K562 (cell line): Measurements from ENCODE around the gene ATP13A2. TPM values are rescaled to one million over a fixed set of nuclear protein-coding genes. Genes with fewer than 3 reads are reported as not detected.

Experiments used
- ATAC-seq: fragments of 200-7000 bp; cut with Tn5 transposase; 3 replicates; pipeline ENCODE4 v1.9.1; 2020; ENCODE audit warnings: moderate library complexity
- BruUV-seq: library from RNA; stranded (reverse); fragments of 400-500 nt; replicated peaks from 2 replicates; lab custom pipeline; 2021; lab: Mats Ljungman, UMichigan
- CTCF ChIA-PET: fragments of 300-600 bp; formaldehyde crosslinking; extraction: SDS; loops from one replicate; lab custom pipeline; 2021; ENCODE audit warnings: low intra/inter-chr PET ratio; lab: Yijun Ruan, JAX
- POLR2A ChIA-PET: fragments of 300-600, 350-650 bp; sonication (Branson Sonifier 250); formaldehyde crosslinking; extraction: SDS; loops from one replicate; lab custom pipeline; 2021; ENCODE audit warnings: antibody characterized with exemption, inconsistent platforms; lab: Yijun Ruan, JAX
- DNase-seq, 4 experiments: peaks; one replicate each; pipeline versions ENCODE4 v3.0.0 to v3.0.0-alpha.2; 2011 to 2018; ENCODE audit warnings: low spot score in 3 of 4, mixed read lengths in 3 of 4; ENCODE audit errors: extremely low read depth in 1 of 4
- FAIRE-seq: peaks from 2 replicates; lab custom pipeline; 2011; peaks lifted over from hg19 to GRCh38; lab: Jason Lieb, UNC
- H2AFZ ChIP-seq: 2 replicates; pipeline ENCODE4 v1.6.0; 2011; ENCODE audit warnings: low read depth, low read length, control low read depth, inconsistent platforms
- H3K27ac ChIP-seq: fragments of 200-600 bp; 3 replicates; pipeline ENCODE4 v1.8.0; 2011; ENCODE audit warnings: low read depth, mild to moderate bottlenecking, control low read depth, inconsistent platforms, low read length, moderate library complexity, mixed read lengths; ENCODE audit errors: extremely low read depth
- H3K27me3 ChIP-seq, 2 experiments: fragments of 300-600 bp in 1 of 2; 2 replicates in 1 of 2; 3 replicates in 1 of 2; pipeline versions ENCODE4 v1.6.0 to v1.8.0; 2011; ENCODE audit warnings: inconsistent platforms in 2 of 2, low read length in 2 of 2, mild to moderate bottlenecking in 1 of 2, mixed read lengths in 1 of 2, moderate library complexity in 1 of 2; ENCODE audit not compliant: control insufficient read depth in 2 of 2, insufficient read depth in 2 of 2
- H3K36me3 ChIP-seq: fragments of 300-600 bp; 3 replicates; pipeline ENCODE4 v1.8.0; 2011; ENCODE audit warnings: mild to moderate bottlenecking, low read length, inconsistent platforms; ENCODE audit not compliant: control insufficient read depth, insufficient read depth
- H3K4me1 ChIP-seq, 2 experiments: fragments of 200-600 bp in 1 of 2; replicated peaks in 1 of 2; 2 replicates in 1 of 2; 3 replicates in 1 of 2; pipeline versions ENCODE4 v1.5.1 to v1.8.0; 2011; ENCODE audit warnings: inconsistent platforms in 2 of 2, low read length in 2 of 2, mild to moderate bottlenecking in 1 of 2, mixed read lengths in 1 of 2, moderate library complexity in 1 of 2; ENCODE audit not compliant: control insufficient read depth in 2 of 2, insufficient read depth in 2 of 2
- H3K4me2 ChIP-seq: 2 replicates; pipeline ENCODE4 v1.6.1; 2011; ENCODE audit warnings: low read length, control low read depth, inconsistent platforms, mixed read lengths; ENCODE audit not compliant: insufficient read depth
- H3K4me3 ChIP-seq: fragments of 200-600 bp; sonication (generic), shearing (Covaris generic); 2 replicates; pipeline ENCODE4 v1.5.1; 2016; ENCODE audit warnings: control low read depth, inconsistent platforms
- H3K79me2 ChIP-seq: fragments of 200-600 bp; 3 replicates; pipeline ENCODE4 v1.8.0; 2011; ENCODE audit warnings: low read length, inconsistent platforms; ENCODE audit not compliant: control insufficient read depth, insufficient read depth
- H3K9ac ChIP-seq, 2 experiments: 2 replicates each; pipeline versions ENCODE4 v1.6.0 to v1.6.1; 2011; ENCODE audit warnings: low read depth in 2 of 2, low read length in 2 of 2, control low read depth in 1 of 2, inconsistent platforms in 1 of 2, mild to moderate bottlenecking in 1 of 2, mixed read lengths in 1 of 2; ENCODE audit not compliant: insufficient read depth in 1 of 2
- H3K9me1 ChIP-seq: one replicate; pipeline ENCODE4 v1.6.0; 2011; ENCODE audit warnings: inconsistent platforms, mild to moderate bottlenecking, low read length, moderate library complexity; ENCODE audit not compliant: control insufficient read depth, insufficient read depth
- H3K9me3 ChIP-seq: replicated peaks from 2 replicates; pipeline ENCODE4 v1.5.1; 2011; ENCODE audit warnings: low read depth, low read length, inconsistent platforms; ENCODE audit not compliant: control insufficient read depth, insufficient read depth
- H4K20me1 ChIP-seq: replicated peaks from 2 replicates; pipeline ENCODE4 v1.6.1; 2011; ENCODE audit warnings: low read length, inconsistent platforms, mixed read lengths; ENCODE audit not compliant: control insufficient read depth, insufficient read depth
- ARHGAP35 ChIP-seq: fragments of 450-650 bp; IDR thresholded peaks from 2 replicates; pipeline ENCODE4 v1.6.1; 2018; ENCODE audit not compliant: partially characterized antibody
- BDP1 ChIP-seq: IDR thresholded peaks from 3 replicates; pipeline ENCODE4 v1.6.1; 2011; ENCODE audit not compliant: insufficient read length, insufficient read depth
- CHD1 ChIP-seq: fragments of 200-600 bp; sonication (generic); IDR thresholded peaks from one replicate; pipeline ENCODE4 v1.6.1; 2012; ENCODE audit warnings: mild to moderate bottlenecking, moderate library complexity, low read length, inconsistent platforms
- DDX20 ChIP-seq: fragments of 450-650 bp; IDR thresholded peaks from 2 replicates; pipeline ENCODE4 v1.6.1; 2016; ENCODE audit warnings: missing genetic modification characterization, low read depth, mild to moderate bottlenecking, missing compliant biosample characterization, moderate library complexity
- E2F3 ChIP-seq: fragments of 250-450 bp; sonication (Bioruptor Pico); IDR thresholded peaks from 2 replicates; pipeline ENCODE4 v1.4.0; 2020; ENCODE audit warnings: mild to moderate bottlenecking
- EHMT2 ChIP-seq: fragments of 450-650 bp; IDR thresholded peaks from 2 replicates; pipeline ENCODE4 v1.6.1; 2018; ENCODE audit warnings: antibody characterized with exemption
- EWSR1 ChIP-seq: fragments of 450-650 bp; IDR thresholded peaks from 2 replicates; pipeline ENCODE4 v1.6.1; 2018; ENCODE audit warnings: borderline replicate concordance, mild to moderate bottlenecking, low read depth, moderate library complexity; ENCODE audit not compliant: partially characterized antibody
- FOXK1 ChIP-seq: sonication (generic); formaldehyde crosslinking; IDR thresholded peaks from 2 replicates; pipeline ENCODE4 v1.8.0; 2022; ENCODE audit warnings: missing genetic modification reagents, mild to moderate bottlenecking, borderline replicate concordance
- IRF1 ChIP-seq: sonication (generic); formaldehyde crosslinking; IDR thresholded peaks from 2 replicates; pipeline ENCODE4 v1.8.0; 2022; ENCODE audit warnings: missing genetic modification reagents, mild to moderate bottlenecking, borderline replicate concordance
- PHF8 ChIP-seq: fragments of 200-600 bp; sonication (generic); IDR thresholded peaks from 2 replicates; pipeline ENCODE4 v1.6.1; 2012; ENCODE audit warnings: mixed run types, mild to moderate bottlenecking, inconsistent platforms, low read length, moderate library complexity, borderline replicate concordance
- PRMT5 ChIP-seq: sonication (generic); formaldehyde crosslinking; IDR thresholded peaks from 2 replicates; pipeline ENCODE4 v1.5.0; 2020; ENCODE audit warnings: missing genetic modification reagents
- RBM22 ChIP-seq: fragments of 200-400 bp; formaldehyde crosslinking; IDR thresholded peaks from 2 replicates; pipeline ENCODE4 v1.6.1; 2018; ENCODE audit warnings: low read length, low read depth; ENCODE audit not compliant: poor library complexity, severe bottlenecking
- RUNX1 ChIP-seq: sonication (generic); IDR thresholded peaks from 2 replicates; pipeline ENCODE4 v1.6.1; 2016; ENCODE audit warnings: antibody characterized with exemption, low read depth
- SAP30 ChIP-seq: fragments of 200-600 bp; sonication (generic); IDR thresholded peaks from 2 replicates; pipeline ENCODE4 v1.6.1; 2012; ENCODE audit warnings: borderline replicate concordance, low read depth, mild to moderate bottlenecking, moderate library complexity, low read length, control low read depth, inconsistent platforms; ENCODE audit not compliant: insufficient read depth, poor library complexity, severe bottlenecking
- SIN3A ChIP-seq, 2 experiments: fragments of 150-350 bp in 1 of 2; IDR thresholded peaks; 2 replicates each; pipeline ENCODE4 v1.6.1; 2011 to 2016; ENCODE audit warnings: borderline replicate concordance in 2 of 2, low read depth in 2 of 2, low read length in 2 of 2, mild to moderate bottlenecking in 2 of 2, moderate library complexity in 2 of 2; ENCODE audit not compliant: control insufficient read depth in 1 of 2
- SP2 ChIP-seq: IDR thresholded peaks from 2 replicates; pipeline ENCODE4 v1.6.1; 2011; ENCODE audit warnings: mild to moderate bottlenecking, low read depth, low read length, moderate library complexity; ENCODE audit not compliant: poor library complexity, severe bottlenecking; ENCODE audit errors: extremely low read depth
- XRCC3 ChIP-seq: fragments of 450-650 bp; IDR thresholded peaks from 2 replicates; pipeline ENCODE4 v1.6.1; 2017; ENCODE audit warnings: mild to moderate bottlenecking, moderate library complexity
- ZKSCAN8 ChIP-seq: fragments of 200-800 bp; sonication (Bioruptor generic); IDR thresholded peaks from 2 replicates; pipeline ENCODE4 v1.6.1; 2016; ENCODE audit warnings: missing genetic modification characterization, missing compliant biosample characterization
- ZNF124 ChIP-seq: sonication (generic); formaldehyde crosslinking; IDR thresholded peaks from 2 replicates; pipeline ENCODE4 v1.8.1; 2022; ENCODE audit warnings: missing genetic modification reagents
- ZSCAN32 ChIP-seq: fragments of 450-650 bp; formaldehyde crosslinking; IDR thresholded peaks from 2 replicates; pipeline ENCODE4 v1.4.0; 2020; ENCODE audit warnings: mild to moderate bottlenecking, moderate library complexity
- WGBS: fragments of 100-300 bp; shearing (Covaris generic); methylation state at CpG from one replicate; pipeline ENCODE4 v1.1.6; 2016; ENCODE audit warnings: low coverage, mixed read lengths; ENCODE audit not compliant: insufficient coverage; ENCODE audit errors: missing lambda C conversion rate; 5-methylcytosine and 5-hydroxymethylcytosine counted together
- in situ Hi-C: fragments of 300-500 bp; cut with MboI; formaldehyde crosslinking; loops from 4 replicates; pipeline ENCODE4 v1.15.0; 2018; ENCODE audit warnings: inconsistent platforms, mixed read lengths
- intact Hi-C: fragments of 100-400 bp; cut with micrococcal nuclease; formaldehyde crosslinking; loops from 2 replicates; pipeline ENCODE4 v1.14.2; 2022
- polyA plus RNA-seq, 8 experiments: library from polyadenylated mRNA; depleted of rRNA in 4 of 8; stranded (reverse) in 5 of 8; unstranded in 3 of 8; fragments of >200 nt; fragmentation: Nextera tagmentation in 2 of 8; fragmentation: Illumina TruSeq in 1 of 8; extraction: Ambion mirVana in 2 of 8; extraction: Trizol in 1 of 8; gene quantifications; 2 replicates each; pipeline versions ENCODE4 v1.2.1 to v1.2.3, GENCODE V29; 2011 to 2014; ENCODE audit warnings: inconsistent platforms in 1 of 8, missing spikeins in 1 of 8
- total RNA-seq, 7 experiments: library from RNA; depleted of rRNA in 6 of 7; stranded (reverse); fragments of >200 nt in 6 of 7; fragmentation: Illumina TruSeq in 2 of 7; extraction: Trizol in 2 of 7; gene quantifications; 2 replicates each; pipeline versions ENCODE4 v1.2.1 to v1.2.3, GENCODE V29; 2011 to 2021; ENCODE audit warnings: low replicate concordance in 1 of 7

The ATP13A2 gene
- total and polyA plus RNA-seq, 9 of the 15 experiments (the other 6 are each of a cell fraction or from before 2014, with no cell fraction given) = 0.36 to 56.3 (median 16.3) TPM

- in situ Hi-C loops = no loop called here
- H3K9ac ChIP-seq = no peak overlapping the region
- H3K9me1 ChIP-seq = no peaks in the 10 kb centered on the region
- ChIA-PET POLR2A (interaction anchor here (0.6 to 0.9 kb wide), 4 partner anchors 13 to 403 kb away, joined by 3 read pairs; no protein-coding TSS in a partner anchor), CTCF (no interaction called here)
- H3K27ac ChIP-seq = no peak overlapping the region
- no peak for FAIRE-seq
- ATAC-seq = no peak
- H4K20me1 ChIP-seq = no peaks in the 10 kb centered on the region
- no peaks in the 10 kb centered on the region for H3K9me3 ChIP-seq
- no peak overlapping the region for H2AFZ ChIP-seq
- no peak for TF ChIP-seq ZSCAN32 (CRISPR knock-in tag)
- no peak for TF ChIP-seq ZNF124 (CRISPR knock-in tag)
- TF ChIP-seq IRF1 (CRISPR knock-in tag) = no peak
- no peak for TF ChIP-seq RBM22
- no peak for TF ChIP-seq FOXK1 (CRISPR knock-in tag)
- no peak for TF ChIP-seq SIN3A (IDR thresholded peaks at IDR 0.05; ENCODE audit: borderline replicate concordance in 2 of 2, control insufficient read depth in 1 of 2, low read depth in 2 of 2, low read length in 2 of 2)
- no peak for TF ChIP-seq BDP1
- TF ChIP-seq RUNX1 = no peak
- TF ChIP-seq DDX20 = no peak
- no peak for TF ChIP-seq EWSR1
- TF ChIP-seq E2F3 (CRISPR knock-in tag) = no peak
- TF ChIP-seq EHMT2 = no peak
- TF ChIP-seq PHF8 = no peak
- TF ChIP-seq SAP30 = no peak
- no peak for TF ChIP-seq XRCC3
- no peak for TF ChIP-seq CHD1
- TF ChIP-seq SP2 = no peak
- no peak for TF ChIP-seq PRMT5 (CRISPR knock-in tag)
- no peak for TF ChIP-seq ARHGAP35
- no peak for TF ChIP-seq ZKSCAN8
- peaks cover 24% of the 10 kb centered on the region; the same call in 2 of the 3 replicates for H3K36me3 ChIP-seq
- H3K79me2 ChIP-seq = no peaks in the 10 kb centered on the region; the same call in 2 of the 3 replicates
- BruUV-seq = no TSS peak
- DNase-seq = no peak
- H3K4me2 ChIP-seq = no peak overlapping the region
- WGBS = 86% methylated on average over 8 of the region's 8 CpGs
- intact Hi-C loops = no loop called here
- H3K4me3 ChIP-seq = no peak overlapping the region
- H3K27me3 ChIP-seq = no peaks in the 10 kb centered on the region
- H3K4me1 ChIP-seq = peaks cover 6 to 27% of the 10 kb centered on the region in 2 experiments; a peak in 3 of 5 replicates
Measured at GRCh38 chr1:17007121-17007520, 4.6 kb downstream of the ATP13A2 start.
